SKM-1 (cell line): ENCODE data around the gene PRICKLE2.

Experiments used
- DNase-seq: peaks from one replicate; lab custom pipeline; 2025; ENCODE audit not compliant: unreplicated experiment; lab: John Stamatoyannopoulos, UW

PRICKLE2 gene

GRCh38 chr3:64224826-64225610 is at the start of gene PRICKLE2:
TSS of gene PRICKLE2 (minus strand) at chr3:64225466. CDS start at chr3:64198927, 26,539 bp downstream.
- no peak for DNase-seq

GRCh38 chr3:64272842-64273241 is 47.6 kb upstream of the PRICKLE2 start:
- no peak for DNase-seq

GRCh38 chr3:64272271-64272670 is 47.0 kb upstream of the PRICKLE2 start:
- DNase-seq, result no peak

- no peak for DNase-seq
These were observed 46.4 kb upstream of the PRICKLE2 start for GRCh38 chr3:64271631-64272030.

GRCh38 chr3:64270866-64271260 is 45.6 kb upstream of the PRICKLE2 start:
- DNase-seq, result no peak

GRCh38 chr3:64270142-64270865 is 45.0 kb upstream of the PRICKLE2 start:
- no peak for DNase-seq

GRCh38 chr3:64268926-64269325 is 43.7 kb upstream of the PRICKLE2 start:
- no peak for DNase-seq

- DNase-seq, result no peak
These were observed 42.7 kb upstream of the PRICKLE2 start for GRCh38 chr3:64267721-64268604.

GRCh38 chr3:64266983-64267382 is 41.7 kb upstream of the PRICKLE2 start:
- no peak for DNase-seq

GRCh38 chr3:64266065-64266931 is 41.0 kb upstream of the PRICKLE2 start:
- no peak for DNase-seq

- DNase-seq, result no peak
These were observed 40.4 kb upstream of the PRICKLE2 start for GRCh38 chr3:64265646-64266045.

- DNase-seq, result no peak
These were observed 39.3 kb upstream of the PRICKLE2 start for GRCh38 chr3:64264501-64265109.

- no peak for DNase-seq
These were observed 37.4 kb upstream of the PRICKLE2 start for GRCh38 chr3:64262574-64263114.

- no peak for DNase-seq
These were observed 35.2 kb upstream of the PRICKLE2 start for GRCh38 chr3:64260431-64260830.

GRCh38 chr3:64259636-64260035 is 34.4 kb upstream of the PRICKLE2 start:
- DNase-seq, result no peak

- no peak for DNase-seq
These were observed 32.0 kb upstream of the PRICKLE2 start for GRCh38 chr3:64257100-64257755.

GRCh38 chr3:64255741-64256340 is 30.6 kb upstream of the PRICKLE2 start:
- DNase-seq, result no peak

- DNase-seq, result no peak
These were observed 29.2 kb upstream of the PRICKLE2 start for GRCh38 chr3:64254443-64254842.

- no peak for DNase-seq
These were observed 28.4 kb upstream of the PRICKLE2 start for GRCh38 chr3:64253689-64254088.
